ENCODE data around the gene FAM187B.
"Not testable (repeated sequence)": the region's sequence is repeated elsewhere in the genome, so short reads cannot be mapped to it uniquely, and the experiment has no call there.

FAM187B gene

DNA sequence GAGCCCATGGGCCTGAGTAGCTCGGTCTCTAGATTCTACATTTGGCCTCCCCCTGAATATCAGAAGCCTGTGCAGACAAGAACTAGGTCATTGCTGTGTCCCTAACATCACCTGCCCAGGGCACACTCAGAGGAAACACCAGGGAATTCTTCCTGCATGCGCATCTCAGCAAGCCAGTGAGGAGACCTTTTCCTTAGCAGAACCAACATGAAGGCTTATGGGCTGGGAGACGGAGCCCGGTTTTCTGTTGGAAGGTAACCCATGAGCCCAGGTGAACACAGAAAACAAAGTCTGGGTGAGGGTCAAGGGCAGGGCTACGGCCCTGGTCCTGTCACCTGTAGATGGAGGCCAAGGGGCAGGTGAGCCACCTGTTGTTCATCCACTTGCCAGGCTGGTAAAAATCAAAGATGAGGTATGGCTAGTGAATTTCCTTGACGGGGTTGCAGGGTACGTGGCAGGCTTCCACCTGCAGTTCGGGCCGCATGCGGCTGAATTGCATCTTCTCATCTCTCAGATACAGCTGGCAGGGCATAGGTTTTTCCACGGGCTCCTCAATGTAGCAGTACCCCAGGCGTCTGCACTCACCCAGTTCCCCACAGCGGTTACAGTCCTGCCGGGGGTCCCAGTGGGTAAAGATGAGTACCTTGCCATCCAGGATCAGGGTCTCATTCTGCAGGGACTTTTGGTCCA is 3.6 kb upstream of the FAM187B start:
- DNase-seq = no peak

DNA sequence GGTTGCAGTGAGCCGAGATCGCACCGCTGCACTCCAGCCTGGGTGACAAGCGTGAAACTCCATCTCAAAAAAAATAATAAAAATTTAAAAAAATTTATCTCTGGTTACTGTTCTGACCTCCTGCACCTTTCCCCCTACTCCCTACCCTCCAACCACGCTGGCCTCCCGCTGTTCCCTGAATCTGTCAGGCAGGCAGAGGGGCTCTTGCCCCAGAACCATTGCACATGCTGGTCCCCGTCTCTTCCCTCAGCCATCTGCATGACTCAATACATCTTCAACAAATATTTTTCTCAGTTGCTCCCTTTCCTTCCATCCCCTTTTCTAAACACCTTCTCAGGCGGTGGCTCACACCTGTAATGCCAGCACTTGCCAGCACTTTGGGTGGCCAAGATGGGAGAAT is 1.1 kb upstream of the FAM187B start:
- DNase-seq = no peak

DNA sequence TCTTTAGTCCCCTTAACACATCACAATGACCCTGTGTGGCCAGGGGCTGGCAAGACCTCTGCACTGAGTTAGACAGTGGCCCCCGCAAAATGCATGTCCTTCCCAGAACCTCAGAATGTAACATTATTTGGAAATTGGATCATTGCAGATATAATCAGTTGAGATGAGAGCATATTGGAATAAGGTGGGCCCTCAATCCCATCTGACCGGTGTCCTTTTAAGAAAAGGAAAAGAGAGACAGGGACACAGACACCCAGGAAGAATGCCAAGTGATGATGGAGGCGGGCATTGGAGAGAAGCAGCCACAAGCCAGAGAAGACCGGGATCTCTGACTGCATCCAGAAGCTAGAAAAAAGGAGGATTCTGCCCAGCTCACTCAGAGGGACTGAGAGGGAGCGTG is 1.8 kb downstream of the FAM187B start:
- DNase-seq = no peak

DNA sequence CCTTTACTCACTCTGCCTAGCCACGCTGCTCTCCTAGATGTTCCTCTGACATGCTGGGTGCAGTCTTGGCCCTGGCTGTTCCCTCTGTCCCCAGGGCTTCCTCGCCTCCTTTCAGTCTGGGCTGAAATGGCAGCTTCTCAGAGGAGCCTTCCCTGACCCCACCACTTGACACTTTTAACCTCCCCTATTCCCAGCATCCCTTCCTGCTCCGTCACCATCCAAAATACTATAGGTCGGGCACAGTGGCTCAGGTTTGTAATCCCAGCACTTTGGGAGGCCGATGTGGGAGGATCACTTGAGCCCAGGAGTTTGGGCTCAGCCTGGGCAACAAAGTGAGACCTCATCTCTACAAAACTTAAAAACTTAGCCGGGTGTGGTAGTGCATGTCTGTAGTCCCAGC is 2.6 kb downstream of the FAM187B start:
- DNase-seq = no peak

DNA sequence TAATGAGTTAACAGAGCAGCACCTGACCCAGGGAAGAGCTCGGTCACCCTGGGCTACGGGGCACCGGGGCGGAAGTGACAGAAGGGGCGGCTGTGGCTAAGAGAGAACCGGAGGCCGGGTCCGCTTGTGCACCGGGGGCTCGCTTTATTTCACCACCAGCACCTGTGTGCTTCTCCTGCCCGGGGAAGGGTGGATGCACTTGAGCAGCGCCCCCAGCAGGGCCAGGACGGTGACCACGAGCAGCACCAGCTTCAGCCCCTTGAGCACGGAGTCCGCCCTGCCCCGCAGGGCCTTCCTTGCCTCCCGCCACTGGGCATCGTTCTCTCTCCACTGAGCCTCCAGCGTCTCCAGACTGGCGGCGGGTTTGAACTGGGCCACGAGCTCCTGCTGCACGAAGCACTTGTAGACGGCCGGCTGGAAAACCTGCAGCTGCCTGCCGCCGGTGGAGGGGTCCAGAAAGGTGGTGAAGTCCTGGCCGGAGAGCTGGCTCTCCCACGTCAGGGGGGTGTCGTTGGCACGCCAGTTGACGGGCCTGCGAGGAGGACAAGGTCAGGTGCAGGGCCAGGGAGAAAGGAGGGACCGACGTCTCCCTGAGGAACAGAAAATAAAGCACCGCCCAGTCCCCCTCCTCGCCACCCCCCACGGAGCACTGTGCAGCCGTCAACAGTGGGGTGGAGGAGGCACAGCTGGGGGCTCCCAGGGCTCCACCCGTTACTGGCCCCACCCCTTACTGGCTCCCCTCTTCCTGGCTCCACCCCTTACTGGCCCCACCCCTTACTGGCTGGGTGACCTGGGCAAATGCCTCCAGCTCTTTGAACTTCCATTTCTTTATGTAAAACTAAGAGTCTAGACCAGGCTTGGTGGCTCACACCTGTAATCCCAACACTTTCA is 3.6 kb downstream of the FAM187B start:
- no peak for DNase-seq

DNA sequence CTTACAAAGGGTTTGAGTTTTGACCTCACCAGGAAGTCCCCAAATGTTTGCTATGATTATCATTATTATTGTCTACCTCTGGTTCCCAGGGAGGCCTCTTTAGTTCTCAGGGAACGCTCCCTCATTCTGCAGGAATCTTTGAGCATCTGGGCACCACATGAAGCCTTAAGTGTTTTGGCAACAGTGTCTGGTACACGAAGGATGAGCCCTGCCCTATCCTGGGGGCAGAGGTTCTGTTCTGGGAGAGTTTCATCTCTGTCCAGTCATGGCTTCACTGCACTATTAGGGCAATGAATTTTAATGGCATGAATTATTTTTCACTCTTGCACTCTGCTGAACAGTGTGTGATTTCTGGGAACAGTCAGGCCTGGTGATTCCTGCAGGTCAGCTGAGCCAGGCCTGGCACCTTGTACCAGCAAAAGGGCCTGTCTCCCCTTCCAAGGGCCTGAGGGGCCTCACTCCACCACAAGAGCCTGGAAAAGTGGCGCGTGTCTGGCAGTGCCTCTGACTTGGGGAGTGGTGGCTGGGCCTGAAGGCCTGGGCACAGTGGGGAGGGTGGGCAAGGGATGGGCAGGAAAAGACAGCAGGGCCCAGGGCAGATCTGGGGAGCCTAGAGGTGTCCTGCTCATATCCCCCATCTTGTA is 4.6 kb downstream of the FAM187B start:
- no peak for DNase-seq

DNA sequence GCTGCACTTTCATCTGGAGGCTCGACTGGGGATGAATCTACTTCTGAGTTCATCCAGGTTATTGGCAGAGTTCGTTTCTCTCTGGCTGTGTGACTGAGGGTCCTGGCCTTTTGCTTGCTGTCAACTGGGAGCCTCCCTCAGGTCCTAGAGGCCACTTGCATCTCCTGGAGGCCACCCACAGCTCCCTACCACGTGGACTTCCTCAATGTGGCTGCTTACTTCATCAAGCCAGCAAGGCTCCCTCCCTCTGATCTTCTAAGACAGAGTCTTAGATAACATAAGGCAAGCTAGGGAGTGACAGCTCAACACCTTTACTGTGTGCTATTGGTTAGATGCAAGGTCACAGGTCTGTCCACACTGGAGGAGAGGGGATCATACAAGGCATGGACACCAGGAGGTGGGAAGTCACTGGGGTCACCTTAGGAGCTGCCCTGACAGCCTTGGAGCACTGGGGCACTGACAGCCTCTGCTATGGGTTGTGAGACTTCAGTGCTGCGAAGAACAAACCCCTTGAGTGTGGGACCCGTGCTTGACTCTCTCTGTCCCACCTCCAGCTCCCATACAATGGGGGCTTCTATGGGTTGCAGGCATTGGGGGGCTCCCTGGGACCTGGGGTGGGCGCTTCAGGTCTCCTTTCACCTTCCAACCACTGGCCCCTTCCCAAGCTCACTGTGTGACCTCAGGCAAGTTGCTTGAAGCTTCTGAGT is 5.3 kb downstream of the FAM187B start:
- DNase-seq = no peak

GRCh38 chr19:35222373-35223015 is 6.0 kb downstream of the FAM187B start:
- DNase-seq = no peak

GRCh38 chr19:35220973-35221590 is 7.5 kb downstream of the FAM187B start:
- not testable (repeated sequence) for DNase-seq

- no peak for DNase-seq
These were observed 8.1 kb downstream of the FAM187B start for GRCh38 chr19:35220315-35220921.

GRCh38 chr19:35219008-35219407 is 9.5 kb downstream of the FAM187B start:
- DNase-seq = no peak

GRCh38 chr19:35217649-35217990 is 10.9 kb downstream of the FAM187B start:
- DNase-seq = no peak

GRCh38 chr19:35216833-35217648 is 11.5 kb downstream of the FAM187B start:
- DNase-seq = no peak

GRCh38 chr19:35216016-35216832 is 12.3 kb downstream of the FAM187B start:
- DNase-seq = no peak

DNA sequence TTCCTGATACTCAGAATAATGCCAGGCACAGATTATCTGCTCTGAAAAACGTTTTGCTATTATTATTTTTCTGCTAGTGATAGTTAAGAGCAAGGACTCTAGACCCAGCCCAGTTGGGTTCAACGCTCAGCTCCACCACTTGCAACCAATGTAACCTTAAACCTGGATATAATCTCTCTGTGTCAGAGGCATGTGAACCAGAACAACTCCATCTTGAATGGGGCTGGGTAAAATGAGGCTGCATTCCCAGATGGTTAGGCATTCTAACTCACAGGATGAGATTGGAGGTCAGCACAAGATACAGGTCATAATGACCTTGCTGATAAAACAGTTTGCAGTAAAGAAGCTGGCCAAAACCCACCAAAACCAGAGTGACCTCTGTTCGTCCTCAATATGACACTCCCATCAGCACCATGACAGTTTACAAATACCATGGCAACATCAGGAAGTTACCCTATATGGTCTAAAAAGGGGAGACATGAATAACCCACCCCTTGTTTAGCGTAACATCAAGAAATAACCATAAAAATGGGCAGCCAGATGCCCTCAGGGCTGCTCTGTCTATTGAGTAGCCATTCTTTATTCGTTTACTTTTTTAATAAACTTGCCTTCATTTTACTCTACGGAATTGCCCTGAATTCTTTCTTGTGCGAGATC is 13.6 kb downstream of the FAM187B start:
- no peak for DNase-seq

DNA sequence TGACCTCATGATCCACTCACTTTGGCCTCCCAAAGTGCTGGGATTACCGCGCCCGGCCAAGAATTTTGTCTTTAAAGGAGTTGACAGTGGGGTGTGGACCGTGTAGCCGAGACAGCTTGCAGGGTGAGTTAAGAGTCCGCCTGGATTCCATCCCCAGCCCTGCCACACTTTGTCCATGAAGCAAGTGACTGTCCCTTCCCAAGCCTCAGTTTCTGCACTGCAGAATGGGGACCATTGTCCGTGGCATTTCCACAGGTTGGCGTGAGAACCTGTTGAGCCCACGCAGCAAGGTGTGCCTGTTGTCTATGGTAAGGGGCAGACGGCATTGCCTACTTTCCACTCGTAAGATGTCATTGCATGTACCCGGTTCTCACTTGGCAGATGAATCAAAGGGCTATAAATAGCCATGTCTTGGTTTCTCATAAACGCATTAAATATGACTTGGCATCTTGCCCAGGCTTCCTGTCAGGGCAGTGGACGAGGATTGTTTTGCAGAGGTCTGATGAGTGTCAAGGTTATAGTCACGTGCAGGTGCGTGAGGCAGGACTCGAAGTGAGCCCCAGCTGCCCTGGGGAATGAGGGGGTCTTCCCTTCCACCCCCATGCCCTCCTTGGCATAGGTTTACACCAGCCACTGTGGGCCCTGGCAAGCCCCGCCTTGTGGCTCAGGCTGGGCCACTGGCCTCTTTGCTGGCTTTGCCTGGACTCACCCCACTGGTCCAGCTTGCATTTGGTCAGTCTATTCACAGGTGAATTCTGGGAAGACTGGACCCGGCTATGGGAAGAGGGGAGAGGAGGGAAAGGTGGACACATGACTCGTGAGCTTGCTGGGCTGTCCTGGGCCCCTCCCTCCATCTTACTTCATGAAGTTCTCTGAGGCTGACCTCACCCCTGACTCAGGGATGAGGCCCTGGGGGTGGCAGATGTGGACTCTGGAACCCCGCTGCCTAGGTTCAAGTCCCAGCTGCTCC is 14.6 kb downstream of the FAM187B start:
- DNase-seq = peak; percentile 57

DNA sequence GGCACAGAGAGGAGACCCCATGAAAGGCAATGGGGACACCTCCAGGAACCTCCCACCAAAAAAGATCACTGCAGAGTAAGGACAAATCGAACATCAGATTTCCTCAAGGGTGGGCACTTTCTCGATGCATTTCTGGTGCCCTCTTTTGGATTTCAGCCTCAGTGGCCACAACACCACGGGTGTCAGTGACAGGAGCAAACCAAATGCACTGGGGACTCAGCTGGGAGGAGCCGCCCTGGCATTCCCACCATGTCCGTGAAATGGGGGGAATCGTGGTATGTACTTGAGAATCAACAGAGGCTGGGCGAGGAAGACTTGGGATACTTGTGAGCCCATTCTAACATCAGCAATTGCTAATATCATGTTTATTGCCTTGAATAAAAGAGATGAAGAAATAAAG is 16.3 kb downstream of the FAM187B start:
- no peak for DNase-seq

DNA sequence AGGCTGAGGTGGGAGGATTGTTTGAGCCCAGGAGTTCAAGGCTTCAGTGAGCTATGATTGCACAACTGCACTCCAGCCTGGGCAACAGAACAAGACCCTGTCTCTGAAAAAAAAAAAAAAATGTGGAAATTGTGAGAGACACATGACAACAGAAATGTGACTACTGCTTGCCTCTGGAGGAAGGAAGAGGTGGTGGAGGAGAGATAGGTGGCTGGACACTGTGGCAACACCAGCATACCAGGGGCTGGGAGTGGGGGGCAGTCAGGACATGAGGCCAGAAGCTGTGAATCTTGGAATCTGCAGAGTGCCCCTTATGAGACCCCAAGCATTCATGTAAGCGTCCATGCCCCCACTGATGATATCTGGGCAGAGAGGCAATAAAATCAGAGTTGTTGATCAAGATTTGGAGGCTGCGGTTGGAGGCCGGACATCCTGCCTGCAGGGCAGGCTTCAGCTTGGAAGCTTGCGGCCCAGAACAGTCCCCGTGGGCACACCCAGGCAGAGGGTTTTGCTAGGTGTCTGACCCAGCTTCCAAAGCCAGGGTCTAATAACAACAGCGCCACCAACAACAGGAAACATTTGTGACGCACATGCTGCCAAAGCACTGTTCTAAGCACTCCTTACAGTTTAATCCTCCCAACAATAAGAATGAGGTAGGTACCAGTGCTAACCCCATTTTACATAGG is 16.9 kb downstream of the FAM187B start:
- peak; percentile 34 for DNase-seq
